Measurements from ENCODE around the gene KAT2B.
"Not testable (repeated sequence)": the region's sequence is repeated elsewhere in the genome, so short reads cannot be mapped to it uniquely, and the experiment has no call there.

KAT2B gene

DNA sequence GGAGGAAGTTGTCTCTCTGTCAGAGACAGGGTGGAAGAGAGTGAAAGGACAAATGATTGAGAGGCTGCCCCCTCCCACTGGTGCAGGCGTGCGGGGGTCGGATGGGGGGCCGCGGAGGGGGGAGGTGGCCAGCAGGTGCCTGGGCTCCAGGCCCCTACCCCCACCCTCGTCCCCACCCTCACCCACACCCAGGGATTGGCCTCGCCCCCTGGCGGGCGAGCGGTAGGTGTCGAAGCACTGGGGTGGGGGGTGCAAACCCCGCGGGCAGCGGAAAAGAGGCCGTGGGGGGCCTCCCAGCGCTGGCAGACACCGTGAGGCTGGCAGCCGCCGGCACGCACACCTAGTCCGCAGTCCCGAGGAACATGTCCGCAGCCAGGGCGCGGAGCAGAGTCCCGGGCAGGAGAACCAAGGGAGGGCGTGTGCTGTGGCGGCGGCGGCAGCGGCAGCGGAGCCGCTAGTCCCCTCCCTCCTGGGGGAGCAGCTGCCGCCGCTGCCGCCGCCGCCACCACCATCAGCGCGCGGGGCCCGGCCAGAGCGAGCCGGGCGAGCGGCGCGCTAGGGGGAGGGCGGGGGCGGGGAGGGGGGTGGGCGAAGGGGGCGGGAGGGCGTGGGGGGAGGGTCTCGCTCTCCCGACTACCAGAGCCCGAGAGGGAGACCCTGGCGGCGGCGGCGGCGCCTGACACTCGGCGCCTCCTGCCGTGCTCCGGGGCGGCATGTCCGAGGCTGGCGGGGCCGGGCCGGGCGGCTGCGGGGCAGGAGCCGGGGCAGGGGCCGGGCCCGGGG, at the start of gene KAT2B:
Gene KAT2B (plus strand): TSS at position 682 of the 783 bp plus-strand sequence. CDS start 32 bp downstream, at position 714.
- peak; percentile 87 for DNase-seq (ENCODE audit: low spot score)

DNA sequence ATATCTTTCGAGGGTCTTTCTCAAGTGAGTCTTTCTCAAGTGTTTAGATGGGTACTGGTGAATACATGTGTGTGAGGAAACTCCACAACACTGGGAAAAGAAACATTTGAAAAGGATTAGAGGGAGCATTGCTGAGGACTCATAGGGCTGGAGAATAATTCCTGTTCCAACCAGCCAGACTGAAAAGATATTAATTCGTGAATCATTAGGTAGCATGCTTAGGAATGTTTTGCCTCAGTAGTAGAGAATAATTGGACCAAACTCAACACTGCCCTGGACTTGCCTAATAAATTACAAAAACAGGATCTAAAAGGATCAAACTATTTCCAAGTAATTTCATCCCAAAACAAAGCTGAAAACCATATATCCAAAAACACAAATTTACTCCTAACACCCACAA, 45.5 kb upstream of the KAT2B start:
- no peak for DNase-seq (ENCODE audit: low spot score)

DNA sequence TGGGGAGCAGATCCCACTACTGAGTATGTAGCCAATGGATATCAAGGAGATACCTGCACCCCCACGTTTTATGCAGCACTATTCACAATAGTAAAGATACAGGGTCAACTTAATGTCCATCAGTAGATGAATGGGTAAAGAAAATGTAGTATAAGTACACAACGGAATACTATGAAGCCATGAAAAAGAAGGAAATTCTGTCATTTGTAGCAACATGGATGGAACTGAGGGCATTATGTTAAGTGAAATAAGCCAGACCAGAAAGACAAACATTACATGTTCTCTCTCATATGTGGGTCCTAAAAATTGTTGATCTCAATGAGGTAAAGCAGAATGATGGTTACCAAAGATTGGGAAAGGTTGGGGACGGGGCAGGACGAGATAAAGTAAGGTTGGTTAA, 42.7 kb upstream of the KAT2B start:
- DNase-seq (ENCODE audit: low spot score): no peak

DNA sequence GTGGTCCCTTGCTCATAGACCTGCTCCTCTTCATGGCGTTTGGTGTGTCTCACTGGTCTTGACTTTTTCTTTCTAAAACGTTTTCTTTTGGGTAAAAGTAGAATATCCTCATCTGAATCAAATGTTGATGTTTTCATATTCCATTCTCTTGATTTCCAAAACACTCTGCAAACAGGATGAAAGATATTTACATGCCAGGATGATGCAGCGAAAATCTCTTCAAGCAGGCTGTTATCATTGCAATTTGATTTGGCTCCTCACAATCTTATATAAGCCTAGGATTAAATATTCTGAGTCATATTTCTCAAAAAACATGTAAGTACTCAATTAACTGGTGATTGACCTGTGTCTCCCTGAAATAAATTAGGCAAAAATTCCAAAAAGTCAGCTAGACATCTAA, 38.3 kb upstream of the KAT2B start:
- DNase-seq (ENCODE audit: low spot score): no peak

DNA sequence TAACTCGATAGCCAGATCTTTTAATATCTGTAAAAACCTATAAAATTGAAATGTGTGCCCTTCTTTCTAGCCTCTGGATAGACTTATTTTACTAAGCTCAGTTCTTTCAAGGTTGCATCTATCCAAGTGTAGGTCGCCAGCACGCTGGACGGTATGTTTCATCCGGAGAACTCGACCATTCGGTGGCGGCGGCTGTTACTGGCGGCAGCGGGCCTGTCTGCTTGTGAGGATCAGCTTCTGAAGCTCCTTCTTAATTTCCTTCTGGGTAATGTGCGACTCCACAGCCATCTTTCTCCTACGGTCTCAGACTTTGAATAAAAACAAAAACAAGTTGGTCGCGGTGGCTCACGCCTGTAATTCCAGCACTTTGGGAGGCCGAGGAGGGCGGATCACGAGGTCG, 32.3 kb upstream of the KAT2B start:
- no peak for DNase-seq (ENCODE audit: low spot score)

DNA sequence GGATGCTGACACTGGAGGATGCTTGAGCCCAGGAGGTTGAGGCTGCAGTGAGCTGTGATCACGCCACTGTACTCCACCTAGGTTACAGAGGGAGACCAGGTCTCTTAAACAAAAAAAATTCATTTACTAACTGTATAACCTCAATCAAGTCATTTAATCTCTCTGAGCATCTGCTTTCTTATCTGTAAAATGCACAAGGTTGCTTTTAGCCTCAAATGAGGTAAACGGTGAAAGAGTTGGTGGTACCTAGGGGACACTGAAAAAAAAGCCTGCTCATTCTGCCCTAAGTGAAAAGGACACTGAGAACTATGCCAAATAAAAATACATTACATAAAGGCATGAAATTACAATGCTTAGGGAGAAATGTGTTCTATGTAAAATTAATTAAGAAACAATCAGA, 31.6 kb upstream of the KAT2B start:
- DNase-seq (ENCODE audit: low spot score): no peak

DNA sequence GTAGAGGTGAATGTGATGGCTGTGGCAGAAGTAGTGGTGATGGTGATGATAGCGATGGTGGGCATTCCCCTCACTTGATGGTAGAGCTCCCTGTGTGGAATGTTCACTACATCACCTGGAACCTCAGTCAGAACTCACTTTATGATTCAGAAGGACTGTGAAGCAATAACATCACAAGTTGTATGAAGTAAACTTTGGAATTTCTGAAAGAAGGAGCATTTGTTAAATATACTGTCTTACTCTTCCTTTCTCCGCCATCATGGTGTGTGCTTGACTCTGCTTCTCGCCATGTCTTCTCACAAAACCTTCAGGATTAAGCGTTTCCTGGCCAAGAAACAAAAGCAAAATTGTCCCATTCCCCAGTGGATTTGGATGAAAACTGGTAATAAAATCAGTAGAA, 28.1 kb upstream of the KAT2B start, which contains the start of gene PP2D1:
Gene PP2D1 (minus strand): TSS at position 101 of the 400 bp plus-strand sequence. CDS start 192 bp downstream, outside the sequence.
- DNase-seq (ENCODE audit: low spot score): no peak

DNA sequence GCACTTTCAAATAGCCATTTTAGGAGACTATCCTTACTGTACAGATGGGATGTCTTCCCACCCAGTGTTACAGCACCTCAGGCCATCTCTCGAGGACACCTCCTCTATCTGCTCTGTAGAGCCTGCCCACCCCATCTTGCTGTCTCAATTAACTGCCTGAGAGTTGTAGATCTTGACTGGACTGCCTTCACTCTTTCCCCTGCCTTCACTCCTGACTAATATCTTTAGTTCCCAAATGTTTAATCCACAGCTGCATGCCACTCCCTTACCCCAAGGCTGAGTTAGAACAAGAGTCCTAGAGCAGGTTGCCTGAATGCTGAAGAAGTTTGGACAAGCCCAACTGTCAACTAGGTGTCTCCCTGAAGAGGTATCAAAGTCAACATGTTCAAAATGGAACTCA, 26.9 kb upstream of the KAT2B start:
- DNase-seq (ENCODE audit: low spot score): no peak

DNA sequence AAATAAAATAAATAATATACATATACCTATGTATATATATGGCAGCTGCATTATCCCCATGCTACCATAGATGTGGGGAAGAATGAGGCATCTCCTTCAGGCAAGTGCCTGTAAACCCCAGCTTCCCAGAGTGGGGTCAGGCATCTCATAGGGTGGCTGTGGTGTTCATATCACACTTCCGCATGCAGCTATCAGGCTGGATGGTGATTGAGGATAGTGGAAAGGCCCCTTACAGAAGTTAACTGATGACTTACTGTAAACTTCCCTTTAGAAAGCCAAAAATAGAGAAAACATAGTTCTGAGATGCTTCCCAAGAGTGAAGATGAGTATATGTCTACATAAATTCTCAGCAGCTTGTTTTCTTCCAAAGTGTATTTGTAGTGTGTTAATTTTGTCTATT, 24.7 kb upstream of the KAT2B start:
- no peak for DNase-seq (ENCODE audit: low spot score)

DNA sequence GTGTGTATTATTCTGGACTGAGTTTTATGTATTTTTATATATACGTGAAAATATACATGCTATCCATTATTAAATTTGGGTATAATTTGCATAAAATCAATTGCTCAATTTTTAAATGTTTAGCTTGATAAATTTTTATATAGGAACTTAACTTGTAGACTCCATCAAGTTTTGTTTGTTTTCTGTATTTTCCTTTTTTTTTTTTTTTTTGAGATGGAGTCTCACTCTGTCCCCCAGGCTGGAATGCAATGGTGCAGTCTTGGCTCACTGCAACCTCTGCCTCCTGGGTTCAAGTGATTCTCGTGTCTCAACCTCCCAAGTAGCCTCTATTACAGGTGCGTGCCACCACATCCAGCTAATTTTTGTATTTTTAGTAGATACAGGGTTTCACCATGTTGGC, 24.2 kb upstream of the KAT2B start:
- not testable (repeated sequence) for DNase-seq (ENCODE audit: low spot score)

DNA sequence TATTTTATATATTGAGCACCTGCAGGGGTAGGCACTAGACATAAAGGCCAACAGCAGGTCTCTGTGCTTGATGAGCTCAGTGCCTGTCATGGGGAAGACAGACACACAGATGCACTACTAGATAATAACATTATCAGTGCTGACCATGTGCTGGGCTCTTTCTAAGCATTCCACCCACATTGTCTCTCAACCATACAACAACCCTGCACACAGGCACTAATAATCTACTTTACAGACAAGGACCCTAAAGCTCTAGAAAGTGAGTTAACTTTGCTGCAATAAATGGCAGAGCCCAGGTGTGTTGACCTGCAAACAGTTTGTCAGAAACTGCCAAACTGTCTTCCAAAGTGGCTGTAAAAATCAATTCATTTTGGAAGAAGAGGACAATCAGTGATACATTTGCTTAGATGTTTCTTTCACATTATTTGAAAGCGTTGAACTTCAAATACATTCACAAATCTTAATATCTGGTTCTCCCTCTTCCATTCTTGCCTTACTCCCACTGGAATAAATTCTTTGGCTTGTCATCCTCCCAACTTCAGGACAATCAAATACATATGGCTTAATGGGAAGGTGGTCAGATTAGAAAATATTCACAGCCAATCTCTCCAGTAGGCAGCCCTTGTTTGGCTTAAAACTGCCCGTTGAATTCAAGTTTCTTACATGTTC, 17.2 kb upstream of the KAT2B start:
- no peak for DNase-seq (ENCODE audit: low spot score)

DNA sequence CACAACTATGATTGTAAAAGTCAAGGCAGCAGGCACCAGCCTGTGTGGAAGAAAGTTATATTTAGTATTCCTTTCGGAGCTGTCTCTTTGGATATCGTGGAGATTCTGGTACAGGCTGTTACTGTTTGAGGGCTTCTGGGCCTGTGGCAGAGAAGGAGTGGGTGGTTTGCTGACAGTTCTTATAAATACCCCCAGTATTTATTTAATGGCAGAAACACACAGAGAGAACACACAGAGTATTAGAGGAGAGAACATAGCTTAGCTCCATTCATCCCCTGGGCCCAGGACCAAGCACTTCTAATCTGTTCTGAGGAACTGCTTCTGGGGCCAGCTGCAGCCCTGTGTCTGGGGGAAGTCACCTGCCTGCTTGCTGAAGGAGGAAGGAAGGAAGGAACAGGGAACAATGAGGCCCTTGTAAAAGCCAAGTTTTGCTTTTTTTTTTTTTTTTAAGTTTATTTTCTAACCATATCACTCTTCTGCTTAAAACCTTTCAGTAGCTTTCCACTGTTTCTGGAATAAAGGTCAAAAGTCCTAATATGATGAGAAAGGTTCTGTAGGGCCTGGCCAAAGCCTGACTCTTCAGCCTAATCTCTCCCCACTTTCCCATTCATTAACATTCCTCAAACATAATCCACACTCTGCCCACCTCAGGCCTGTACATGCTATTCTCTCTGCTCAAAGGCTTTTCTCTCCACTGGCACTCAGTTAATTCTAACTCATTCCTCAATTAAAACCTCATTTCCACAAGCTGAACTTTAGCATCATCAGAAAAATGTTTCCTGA, 16.4 kb upstream of the KAT2B start:
- DNase-seq (ENCODE audit: low spot score): no peak

DNA sequence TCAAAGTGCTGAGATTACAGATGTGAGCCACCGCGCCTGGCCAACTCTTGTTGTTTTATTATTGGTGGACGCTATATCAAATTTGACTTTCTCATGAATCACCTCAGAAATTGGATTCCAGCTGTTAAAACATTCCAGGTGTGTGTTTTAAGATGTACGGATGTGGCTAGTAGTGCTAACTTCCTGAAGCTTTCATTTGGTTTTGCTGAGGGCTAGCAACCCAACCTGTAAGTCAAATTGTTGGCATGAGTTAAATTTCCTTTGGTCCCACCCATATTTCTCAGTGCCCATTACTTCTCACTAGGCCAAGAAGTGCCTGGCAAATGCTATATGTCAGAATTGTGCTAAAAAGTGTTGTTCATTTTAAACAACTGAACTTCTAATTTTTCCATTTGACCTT, 13.1 kb upstream of the KAT2B start:
- no peak for DNase-seq (ENCODE audit: low spot score)

DNA sequence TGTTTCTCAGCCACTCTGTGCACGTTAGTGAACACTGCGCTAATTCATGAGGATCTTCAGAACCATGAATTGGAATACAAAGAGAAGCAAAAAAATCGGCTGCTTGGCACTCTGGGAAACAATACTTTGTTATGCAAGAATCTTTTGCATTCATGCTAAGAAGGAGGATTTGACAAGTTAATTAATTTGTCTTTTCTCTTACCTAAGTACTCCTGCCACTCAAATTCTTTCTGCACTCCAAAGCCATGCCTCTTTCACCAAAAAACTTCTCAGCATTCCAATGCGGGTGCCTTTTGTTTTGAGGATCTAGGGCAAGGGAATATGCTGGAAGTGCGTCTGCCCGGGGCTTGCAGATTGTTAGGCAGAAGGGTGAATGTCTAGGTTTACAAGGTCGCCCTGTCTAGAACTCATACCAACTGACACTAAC, 11.3 kb upstream of the KAT2B start:
- DNase-seq (ENCODE audit: low spot score): no peak

DNA sequence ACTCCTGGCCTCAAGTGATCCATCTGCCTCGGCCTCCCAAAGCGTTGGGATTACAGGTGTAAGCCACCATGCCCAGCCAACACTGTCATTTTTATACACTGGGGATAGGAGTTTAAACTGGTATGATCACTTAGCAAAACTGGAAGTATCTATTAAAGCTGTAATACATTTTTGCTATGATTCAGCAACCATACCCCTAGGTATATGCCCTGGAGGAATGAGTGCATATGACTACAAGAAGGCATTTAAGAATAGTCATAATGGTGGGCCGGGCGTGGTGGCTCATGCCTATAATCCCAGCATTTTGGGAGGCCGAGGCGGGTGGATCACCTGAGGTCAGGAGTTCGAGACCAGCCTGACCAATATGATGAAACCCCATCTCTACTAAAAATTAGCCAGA, 8.3 kb upstream of the KAT2B start:
- DNase-seq (ENCODE audit: low spot score): not testable (repeated sequence)

DNA sequence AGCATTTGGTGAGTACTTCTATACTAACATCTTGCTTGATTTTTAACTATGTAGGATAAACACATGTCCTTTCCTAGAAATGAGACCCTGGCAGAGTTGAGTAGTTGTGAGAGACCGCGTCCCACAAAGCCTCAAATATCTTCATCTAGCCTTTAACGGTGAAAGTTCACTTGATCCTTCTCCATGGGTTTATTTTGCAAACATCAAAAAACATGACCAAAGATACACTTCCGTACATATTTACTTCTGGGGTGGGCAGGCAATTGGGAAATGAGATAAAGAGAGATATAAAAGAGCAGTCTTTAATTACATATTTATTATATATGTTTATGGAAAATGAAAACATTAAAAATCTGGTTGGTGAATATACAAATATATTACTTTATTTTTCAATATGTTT, 5.2 kb upstream of the KAT2B start:
- DNase-seq (ENCODE audit: low spot score): no peak

DNA sequence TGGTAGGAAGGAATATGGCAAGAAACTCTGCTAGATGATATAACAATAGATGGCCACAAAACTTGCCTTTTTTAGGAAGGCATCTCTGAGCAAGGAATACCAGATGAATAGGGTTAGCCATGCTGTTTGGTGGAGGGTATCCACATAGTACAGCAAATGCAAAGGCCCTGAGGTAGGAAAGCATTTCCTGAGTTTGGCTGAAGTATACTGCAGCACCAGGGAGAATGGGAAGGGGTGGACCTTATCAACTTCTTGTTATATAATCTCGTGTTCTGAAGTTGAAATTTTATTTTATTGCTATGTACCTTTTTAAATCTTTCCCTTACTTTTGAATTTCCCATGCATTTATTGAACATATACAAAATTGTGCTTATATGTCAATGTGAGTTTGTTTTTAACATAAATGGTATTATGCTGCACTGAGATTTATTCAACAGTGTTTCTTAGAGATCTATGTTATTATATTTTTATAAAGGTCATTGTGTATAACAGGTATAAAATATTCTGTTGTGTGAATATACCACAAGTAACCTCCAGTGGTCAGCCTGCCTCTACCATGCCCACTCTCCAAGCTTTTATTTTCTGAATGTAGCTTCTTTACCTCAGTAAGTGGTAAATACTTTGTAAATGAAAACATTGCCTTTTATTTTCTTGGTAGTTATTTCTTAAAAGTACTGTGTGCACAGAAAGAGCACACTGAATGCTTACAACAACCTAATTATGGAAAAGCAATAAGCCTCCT, 2.8 kb upstream of the KAT2B start:
- DNase-seq (ENCODE audit: low spot score): no peak

DNA sequence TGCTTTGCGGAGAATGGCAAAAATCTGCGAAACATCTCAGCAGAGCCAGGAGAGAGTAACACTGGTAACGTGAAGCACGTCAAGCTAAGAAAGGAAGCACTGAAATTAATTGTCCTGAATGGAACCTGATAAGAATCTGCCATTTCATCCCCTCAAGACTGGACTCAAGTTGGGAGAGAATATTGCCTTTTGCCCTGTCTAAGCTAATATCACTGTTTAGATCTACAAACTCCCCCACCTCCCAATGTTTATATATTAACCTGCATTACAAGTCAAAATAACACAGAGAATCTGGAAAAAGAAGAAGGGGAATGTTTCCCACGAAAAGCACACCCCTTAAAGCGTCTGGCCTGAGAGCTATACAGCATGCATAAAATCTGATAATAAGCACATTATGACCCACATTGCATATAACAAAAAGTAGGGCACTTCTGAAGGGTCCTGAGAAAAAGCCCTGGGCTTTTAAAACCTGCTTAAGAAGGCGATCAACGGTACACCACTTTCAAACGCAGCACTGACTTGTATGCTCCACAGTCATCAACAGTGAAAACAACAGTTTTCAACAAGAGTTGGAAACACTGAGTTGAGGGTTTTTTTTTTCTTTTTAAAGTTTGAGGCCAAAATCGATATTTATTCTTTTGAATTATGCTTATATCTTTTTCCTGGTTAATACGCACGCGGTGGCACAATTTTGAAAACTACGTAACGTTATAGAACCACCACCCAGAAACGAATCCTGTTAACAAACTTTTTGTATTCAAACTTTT, 1.4 kb upstream of the KAT2B start:
- no peak for DNase-seq (ENCODE audit: low spot score)

DNA sequence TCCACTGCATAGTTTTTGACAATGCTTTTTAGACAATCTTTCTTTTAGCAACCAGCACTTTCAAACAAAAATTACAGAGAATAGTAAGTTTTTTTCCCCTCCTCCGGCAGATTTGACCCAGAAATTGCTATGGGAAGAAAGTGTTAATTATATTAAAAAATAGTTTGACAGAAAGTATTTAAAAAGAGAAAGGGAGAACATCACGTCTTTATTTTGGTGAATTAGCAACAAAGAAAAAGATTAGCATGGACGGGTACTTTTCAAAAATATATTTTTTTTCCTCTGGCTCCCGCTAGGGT, 831 bp upstream of the KAT2B start:
- no peak for DNase-seq (ENCODE audit: low spot score)

DNA sequence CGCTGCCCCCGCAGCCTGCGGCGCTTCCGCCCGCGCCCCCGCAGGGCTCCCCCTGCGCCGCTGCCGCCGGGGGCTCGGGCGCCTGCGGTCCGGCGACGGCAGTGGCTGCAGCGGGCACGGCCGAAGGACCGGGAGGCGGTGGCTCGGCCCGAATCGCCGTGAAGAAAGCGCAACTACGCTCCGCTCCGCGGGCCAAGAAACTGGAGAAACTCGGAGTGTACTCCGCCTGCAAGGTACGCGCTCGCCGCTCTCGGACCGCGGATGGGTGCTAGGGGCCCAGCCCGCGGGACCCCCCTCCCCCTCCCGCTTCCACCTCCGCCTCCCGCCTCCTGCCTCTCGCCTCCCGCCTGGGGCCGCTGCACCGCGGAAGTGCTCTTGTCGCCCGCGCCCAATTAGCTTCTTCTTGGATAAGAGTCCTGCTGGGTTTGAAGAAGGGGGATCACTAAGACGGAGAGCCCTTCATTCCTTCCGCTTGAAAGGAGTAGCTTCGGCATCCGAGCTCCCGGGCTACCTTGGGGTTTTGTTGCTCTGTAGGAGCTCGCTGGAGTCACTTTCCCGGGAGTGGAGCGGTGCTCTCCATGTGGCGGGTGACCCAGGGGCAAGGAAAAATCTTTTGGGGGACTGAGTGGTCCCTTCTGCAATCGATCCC, 426 bp downstream of the KAT2B start:
- peak; percentile 82 for DNase-seq (ENCODE audit: low spot score)

DNA sequence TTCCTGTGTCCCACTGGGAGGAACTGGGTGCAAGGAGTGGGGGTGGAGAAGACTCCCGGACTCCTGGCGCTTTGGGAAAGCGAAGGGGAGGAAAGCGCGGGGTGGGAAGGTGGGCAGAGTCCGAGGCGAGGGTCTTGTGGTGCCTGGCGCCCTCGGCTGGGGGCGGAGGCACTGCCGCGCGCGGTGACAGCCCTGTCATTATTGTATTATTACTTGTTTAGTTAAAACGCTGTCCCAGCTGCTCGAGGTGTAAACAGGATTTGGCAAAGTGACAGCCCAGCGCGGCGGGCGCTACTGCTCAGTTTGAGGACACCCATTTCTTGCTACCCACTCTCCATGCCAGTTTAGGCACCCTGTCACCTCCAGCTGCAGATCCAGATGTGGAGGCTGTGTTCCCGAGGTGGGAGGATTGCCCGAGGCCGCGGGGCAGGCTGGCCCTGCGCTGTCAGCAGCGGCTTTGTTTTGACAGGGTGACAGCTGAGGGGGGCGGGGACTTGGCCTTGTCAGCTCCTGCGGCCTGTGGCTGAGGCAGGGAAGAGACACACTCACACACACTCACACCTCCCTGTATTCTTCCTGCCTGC, 1.0 kb downstream of the KAT2B start:
- DNase-seq (ENCODE audit: low spot score): peak; percentile 66
